Activated T-cell treated with anti-CD3 and anti-CD28 coated beads, Interleukin-2, amount 50 U/mL, for 1 hour (primary cell): Measurements from ENCODE around the gene KRTAP9-7.

ENCODE experiments used
- DNase-seq: peaks from one replicate; pipeline ENCODE4 v3.0.0-alpha.2; 2020

Gene KRTAP9-7

DNA sequence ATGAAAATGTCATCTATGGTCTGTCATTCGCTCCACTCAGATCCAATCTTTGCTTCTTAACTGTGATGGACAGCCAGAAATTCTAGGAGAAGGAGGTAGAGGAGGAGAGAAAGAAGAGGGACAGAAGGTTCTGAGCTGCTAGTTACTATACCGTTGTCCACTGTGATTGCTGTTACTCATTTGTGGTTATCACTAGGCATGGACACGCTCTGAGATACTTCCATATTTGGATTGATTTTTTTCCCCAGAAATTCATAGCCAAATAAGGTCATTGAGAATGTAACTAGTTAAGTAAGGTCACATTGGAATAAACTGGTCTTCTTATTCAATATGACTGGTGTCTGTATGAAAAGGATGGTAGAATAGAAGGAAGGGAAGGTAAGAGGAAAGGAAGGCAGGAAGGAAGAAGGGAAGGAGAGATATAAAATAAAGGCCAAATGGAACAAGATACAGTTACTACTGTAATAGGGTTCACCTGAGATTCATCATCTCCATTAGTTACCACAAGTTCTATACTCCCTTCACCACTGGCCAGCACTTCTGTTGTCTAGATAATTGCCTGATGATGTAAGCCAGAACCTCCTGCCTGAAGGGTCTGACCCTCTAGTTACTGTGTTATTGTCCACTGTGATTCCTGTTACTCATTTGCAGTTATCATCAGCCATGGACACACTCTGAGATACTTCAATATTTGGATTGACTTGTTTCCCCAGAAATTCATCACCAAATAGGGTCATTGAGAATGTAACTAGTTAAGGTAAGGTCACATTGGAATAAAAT, 2.9 kb downstream of the KRTAP9-7 start:
- no peak for DNase-seq

DNA sequence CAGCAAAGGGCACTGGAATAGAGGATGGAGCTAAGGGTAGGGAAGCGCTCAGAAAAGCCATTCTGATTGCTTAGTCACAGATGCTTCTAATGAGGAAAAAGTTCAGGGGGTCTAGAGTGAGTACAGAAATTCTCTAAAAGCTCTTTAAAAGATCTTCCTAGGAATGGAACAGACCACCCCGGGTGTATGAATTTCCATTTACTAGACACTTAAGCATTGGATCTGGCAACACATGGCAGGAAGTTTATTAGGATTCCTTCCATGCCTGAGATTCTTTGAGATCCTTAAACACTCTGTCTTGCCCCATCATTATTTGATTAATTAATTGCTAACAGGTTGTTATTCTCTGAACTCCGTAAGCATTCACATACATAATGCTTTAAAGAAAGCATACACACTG, 8.5 kb downstream of the KRTAP9-7 start:
- DNase-seq, result no peak

DNA sequence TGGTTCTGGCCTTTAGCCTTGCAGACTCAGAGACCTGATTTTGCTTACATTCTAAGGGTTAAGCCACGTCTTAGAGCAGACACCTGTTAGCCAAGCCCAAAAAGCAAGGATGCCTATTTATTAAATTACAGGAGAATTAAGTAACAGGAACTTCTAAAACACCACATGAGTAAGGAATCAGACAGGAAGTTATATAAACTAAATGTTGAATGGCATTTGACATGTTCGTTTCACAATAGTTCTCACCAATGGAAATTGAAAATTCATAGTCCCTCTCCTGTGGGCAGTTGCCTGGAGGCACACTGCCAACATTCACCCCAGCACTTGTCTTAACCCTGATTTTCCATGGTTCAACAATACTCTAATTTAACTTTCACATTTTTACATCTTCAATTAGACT, 9.0 kb downstream of the KRTAP9-7 start:
- no peak for DNase-seq

DNA sequence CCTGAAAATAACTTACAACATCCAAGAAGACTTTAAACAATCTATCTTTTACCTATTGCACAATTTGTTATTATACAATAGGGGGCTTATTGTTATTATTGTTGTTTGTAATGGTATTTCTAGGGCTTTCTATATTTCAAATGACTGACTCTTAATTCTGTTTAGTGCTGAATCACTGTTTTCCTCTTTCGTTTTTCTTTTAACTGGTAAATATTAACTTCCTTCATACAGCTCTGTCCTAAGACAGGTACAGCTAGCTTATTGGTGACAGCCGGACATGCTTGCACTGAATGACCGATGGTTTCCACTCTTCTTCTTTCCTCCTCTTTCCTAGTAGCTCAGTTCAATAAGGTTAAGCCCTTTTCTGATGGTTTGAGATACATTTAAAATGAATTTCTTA, 11.6 kb downstream of the KRTAP9-7 start:
- DNase-seq, result no peak

DNA sequence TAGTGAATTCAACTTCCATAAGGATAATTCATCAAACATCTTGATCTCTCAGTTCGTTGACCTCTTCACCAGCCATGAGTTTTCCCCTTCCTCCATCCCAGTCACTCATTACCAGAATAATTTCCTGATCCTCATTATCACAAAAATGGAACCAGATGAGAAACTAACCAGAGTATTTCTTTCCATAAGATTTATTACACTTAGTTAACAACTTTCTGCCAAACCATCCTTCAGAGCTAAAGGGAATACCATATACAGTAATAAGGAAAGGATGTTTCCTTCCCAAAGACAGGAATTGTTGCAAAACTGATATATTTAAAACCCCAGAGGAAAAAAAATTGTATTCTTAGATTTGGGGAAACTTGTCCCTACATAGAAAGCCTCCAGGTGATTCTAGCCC, 18.5 kb downstream of the KRTAP9-7 start:
- DNase-seq, result no peak

DNA sequence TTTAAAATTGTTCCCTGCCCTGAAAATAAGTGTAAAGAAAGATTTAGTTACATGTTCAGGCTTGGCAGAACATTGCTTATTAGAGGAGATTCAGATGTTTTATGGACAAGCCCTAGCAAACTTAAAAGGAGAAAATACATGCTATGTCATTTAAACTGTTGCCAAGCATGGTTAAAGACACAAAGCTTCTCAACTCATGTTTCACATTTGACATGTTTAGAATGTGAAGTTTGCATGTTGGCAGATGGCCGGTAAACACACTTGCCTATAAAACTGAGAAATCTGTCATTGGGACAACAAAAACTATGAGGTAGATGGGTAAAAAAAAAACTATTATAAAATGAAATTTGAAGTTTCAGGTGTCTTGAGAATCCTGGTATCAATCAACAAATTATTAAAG, 21.3 kb downstream of the KRTAP9-7 start:
- DNase-seq, result no peak

DNA sequence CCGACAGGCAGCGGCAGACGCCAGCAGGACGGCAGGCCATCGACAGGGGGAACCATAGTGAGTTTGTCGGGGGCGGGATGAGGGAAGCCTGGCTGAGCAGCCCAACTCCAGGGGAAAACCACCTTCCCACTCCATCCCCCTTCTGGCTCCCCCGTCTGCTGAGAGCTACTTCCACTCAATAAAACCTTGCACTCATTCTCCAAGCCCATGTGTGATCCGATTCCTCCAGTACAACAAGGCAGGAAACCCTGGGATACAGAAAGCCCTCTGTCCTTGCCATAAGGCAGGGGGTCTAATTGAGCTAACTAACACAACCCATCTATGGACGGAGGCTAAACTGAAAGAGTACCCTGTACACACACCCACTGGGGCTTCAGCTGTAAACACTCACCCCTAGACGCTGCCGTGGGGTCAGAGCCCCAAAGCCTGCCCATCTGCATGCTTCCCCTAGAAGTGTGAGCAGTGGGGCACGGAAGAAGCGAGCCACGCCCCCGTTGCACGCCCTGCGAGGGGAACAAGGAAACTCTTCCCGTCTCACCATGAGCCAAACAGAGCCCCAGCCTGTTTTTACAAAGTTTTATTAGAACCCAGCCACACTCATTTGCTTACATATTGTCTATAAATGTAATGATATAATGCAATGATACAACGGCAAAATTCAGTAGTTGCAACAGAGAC, 23.1 kb downstream of the KRTAP9-7 start:
- no peak for DNase-seq

DNA sequence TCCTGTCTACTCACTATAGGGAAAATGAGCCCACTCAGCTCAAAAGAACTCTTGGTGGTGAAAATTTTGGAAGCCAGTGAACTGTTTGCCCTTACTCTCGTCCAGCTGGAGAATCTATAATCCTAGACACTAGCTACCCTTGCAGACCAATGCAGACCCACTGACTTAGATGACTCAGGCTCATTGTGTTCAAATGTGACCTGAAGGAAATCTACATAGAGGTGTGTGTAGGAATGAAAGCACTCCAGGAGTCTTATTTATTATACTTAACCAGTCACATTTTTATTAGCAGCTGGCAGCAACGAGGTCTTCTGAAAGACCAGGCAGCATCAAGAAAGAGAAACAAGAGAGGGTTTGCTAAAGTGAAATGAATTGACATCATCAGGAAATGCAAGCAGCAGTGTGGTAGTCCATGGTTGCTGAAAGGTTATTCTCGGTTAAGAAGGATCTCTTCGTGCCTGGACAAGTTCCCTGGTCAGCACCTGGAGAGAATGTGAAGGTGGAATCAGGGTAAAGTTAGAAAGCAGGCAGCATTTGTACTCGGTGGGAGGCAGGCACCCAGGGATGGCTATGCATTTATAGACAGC, 25.8 kb downstream of the KRTAP9-7 start:
- no peak for DNase-seq

DNA sequence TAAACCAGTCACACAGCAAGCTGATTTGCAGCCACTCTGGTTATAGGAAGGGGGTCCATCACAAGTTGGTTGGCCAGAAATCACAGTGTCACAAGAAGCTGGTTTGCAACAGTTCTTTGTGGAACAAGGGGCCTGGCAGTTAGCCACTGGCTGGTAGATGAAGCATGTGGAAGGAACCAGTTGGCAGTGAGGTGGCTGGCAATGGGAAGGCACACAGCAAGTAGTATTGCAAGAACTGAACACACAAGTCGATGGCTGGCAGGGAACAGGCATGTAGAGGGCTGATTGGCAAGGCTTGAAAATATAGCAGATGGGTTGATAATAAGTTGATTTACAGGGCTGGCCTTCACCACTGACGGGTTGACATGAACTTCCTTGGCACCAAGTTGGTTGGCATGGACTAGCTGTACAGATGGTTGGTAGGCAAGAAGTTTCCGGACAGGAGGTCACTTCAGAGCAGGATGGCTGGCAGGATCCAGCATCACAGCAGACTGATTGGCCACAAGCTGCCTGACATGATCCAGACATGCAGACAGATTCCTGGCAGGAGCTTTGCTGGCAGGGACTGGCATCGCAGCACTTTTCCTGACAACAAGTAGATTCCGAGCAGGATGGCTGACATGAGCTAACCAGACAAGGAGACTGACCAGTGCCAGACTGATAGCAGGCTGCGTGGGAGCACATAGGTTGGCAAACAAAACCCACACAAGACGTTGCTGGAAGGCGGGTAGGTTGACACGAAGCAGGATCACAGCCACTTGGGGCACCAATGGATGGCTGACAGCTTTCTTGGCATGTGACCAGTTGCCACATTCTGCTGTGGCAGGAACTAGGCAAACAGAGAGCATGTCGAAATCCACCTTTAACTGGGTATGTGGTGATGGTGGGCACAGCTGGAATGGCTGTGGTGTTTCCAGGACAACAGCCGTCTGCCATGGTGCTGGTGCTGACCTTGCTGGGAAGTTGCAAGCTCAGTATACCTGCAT, 26.7 kb downstream of the KRTAP9-7 start, which contains the start of gene KRTAP29-1:
Gene KRTAP29-1 (minus strand): TSS at position 936 of the 986 bp plus-strand sequence. CDS start 0 bp downstream, at position 936.
- DNase-seq, result no peak

DNA sequence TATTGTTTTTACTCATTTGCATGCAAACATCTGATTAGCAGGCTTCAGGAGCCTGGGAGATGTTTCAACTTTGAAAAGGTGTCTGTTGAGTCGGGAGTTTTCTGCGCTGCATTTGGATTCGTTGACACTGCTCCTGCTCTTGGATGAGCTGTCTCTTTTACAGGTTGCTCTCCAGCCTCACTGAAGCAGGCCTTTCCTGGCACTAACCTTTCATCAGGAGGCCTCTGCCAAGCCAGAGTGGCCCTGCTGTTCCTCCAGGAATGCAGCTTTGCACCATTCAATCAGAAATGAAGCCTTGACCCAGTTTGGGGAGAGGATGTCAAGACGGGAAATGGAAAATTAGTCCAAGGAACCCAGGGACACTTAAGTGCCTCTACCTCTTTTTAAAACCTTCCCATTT, 27.5 kb downstream of the KRTAP9-7 start:
- no peak for DNase-seq

DNA sequence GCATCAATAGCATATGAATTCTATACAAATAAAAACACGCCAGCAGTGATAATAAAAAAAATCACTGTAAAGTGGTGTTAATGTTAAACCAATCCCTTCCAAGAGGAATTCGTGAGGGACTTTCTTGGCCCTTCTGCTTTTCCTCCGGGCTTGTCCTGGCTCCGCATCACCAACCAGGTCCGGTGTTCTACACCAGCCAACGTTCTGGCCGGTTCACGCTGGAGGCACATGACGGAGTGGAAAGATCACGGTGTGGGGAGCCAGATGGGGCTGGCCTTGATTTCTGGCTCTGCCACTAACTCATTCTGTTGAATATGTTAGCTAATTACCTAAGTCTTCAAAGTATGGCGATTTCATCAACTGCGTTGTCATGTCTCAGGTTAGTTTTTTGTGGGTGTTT, 28.6 kb downstream of the KRTAP9-7 start:
- DNase-seq, result no peak

DNA sequence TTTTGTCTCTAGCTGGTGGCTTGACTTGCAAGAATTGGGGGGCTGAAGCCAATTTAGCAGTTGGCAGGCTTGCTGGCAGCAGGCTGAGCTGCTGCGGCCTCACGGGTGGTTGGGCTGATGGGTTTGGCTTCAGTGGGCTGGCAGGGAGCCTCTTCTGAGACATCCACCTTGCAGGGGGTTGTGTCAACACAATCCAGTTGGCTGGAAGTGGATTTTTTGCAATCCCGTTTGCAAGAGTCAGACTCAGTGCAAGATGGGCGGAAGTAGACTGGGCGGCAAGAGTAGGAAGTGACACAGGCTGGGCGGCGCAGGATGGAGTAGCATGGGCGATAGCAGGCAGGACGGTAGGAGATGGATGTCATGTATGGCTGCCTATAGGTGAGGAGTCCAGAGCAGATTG, 32.1 kb downstream of the KRTAP9-7 start:
- no peak for DNase-seq

DNA sequence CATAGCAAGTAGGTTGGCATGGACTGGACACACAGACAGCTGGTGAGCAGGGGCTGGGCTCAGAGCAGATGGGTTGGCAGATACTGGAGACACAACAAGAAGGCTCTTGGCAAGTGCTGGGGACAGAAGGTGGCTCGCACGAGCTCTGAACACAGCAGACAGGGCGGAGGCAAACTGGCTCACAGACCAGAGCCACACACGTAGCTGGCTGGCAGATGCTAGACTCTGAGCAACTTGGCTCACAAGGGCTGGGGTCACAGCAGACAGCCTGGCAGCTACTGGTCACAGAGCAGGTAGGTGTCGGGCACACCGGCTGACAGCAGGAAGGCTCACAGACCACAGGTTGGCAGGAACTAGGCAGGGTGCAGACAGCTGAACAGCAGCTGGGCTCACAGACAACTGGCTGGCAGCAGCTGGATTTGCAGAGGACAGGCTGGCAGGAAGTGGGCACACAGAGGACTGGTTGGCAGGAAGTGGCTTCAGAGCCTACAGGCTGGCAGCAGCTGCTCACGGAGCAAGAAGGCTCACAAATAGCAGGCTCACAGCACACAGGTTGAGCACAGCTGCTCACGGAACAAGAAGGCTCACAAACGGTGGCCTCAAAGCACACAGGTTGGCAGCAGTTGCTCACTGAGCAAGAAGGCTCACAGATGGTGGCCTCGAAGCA, 32.9 kb downstream of the KRTAP9-7 start:
- peak; percentile 76 for DNase-seq

DNA sequence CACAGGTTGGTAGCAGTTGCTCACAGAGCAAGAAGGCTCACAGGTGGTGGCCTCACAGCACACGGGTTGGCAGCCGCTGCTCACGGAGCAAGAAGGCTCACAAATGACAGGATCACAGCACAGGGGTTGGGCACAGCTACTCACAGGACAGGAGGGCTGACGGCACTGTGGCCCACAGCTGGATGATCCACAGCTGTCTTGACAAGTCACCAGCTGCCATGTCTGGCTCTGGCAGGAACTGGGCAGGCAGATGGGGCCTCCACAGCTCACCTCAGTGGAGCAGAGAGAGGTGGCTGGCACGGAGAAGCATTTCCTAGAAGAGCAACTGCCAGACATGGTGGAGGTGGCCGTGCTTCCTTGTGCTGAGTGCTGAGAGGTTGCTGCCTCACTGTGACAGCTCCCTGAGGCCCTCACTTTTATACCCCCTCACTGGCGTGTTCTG, 33.4 kb downstream of the KRTAP9-7 start, which contains the start of gene KRTAP16-1:
Gene KRTAP16-1 (minus strand): TSS at position 392 of the 442 bp plus-strand sequence. CDS start 56 bp downstream, at position 336.
- DNase-seq, result peak; percentile 66

DNA sequence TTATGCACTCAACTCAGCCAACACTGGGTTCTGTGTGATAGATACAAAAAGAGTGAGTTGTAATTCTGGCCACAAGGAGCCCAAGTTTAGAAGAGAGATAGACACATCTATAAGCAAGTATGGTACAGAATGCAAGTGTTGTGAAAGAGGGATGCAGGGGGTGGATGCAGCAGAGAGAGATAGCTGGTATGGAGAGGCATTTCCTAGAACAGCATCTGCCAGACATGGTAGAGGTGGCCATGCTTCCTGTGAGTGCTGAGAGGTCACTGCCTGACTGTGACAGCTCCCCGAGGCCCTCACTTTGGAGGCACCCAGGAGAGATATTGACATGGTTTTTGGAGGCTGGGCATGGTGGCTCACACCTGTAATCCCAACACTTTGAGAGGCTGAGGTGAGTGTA, 35.6 kb downstream of the KRTAP9-7 start:
- no peak for DNase-seq

DNA sequence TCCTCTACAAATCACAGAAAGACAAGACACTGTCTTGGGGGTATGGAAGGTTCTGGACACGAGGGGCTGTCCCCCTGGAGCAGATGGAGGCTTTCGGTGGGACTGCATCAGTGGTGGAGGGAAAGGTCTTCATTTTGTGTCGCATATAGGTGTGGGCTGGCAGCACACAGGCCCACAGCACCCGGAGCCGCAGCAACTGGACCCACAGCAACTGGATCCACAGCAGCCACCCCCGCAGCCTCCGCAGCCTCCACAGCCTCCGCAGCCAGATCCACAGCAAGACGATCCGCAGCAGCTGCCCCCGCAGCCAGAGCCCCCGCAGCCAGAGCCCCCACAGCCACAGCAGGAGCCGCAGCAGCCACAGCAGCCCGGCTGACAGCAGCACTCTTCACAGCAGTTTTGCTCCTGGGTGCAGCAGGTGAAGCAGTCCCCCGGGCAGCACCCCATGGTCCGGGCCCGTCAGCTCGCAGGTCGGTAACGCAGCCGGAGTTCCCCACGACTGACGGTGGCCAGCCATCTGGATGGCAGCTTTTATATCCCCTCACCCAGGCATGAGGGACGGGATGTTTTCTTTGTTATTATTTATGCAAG, 39.8 kb downstream of the KRTAP9-7 start, which contains the start of gene KRTAP17-1:
Gene KRTAP17-1 (minus strand): TSS at position 507 of the 591 bp plus-strand sequence. CDS start 60 bp downstream, at position 447.
- DNase-seq, result no peak

DNA sequence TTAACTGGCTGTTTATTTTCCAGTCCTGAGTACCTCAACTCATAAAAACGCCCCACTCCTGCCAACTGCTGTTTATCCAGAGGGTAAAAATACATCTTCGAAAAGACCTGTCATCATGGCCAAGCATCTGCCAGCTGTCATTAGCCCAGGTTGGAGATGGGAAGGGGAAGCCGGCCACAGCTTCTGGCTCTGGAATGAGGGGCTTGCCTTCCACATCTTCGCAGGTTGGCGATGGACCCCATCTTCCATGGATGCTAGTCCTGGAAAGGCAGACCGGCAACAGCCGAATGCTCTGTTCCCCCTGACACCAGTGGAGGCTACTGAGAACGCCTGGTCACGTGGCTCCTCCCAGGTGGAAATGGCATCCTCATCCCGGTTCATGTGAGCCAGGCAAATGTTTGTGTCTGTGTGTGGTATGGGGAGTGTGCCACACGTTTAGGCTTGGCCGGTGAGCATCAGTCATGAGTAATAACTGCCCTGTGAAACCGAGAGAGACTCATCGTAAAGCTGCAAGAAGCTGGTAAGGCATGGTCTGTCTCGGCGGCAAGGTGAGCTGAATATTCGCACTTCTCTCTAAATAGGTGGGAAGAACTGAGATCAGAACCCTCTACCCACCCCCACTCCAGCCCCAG, 40.4 kb downstream of the KRTAP9-7 start:
- no peak for DNase-seq

DNA sequence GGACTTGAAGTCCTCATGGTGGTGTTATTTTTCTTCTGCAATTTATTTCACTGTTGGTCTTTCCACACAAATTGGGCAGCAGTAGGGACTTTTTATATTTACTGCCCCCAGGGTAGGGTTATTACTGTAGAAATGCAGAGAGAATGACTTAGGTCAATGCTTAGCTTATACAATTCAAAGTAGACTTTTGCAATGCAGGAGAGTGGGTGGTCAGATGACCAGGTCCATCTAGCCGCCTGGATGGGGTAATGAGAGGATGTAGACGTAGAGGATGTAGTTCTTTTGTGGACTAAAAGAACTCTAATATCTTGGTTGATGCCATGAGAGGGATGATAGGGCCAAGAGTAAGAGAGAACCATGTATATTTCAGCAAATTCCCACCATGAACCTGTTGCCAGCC, 42.7 kb downstream of the KRTAP9-7 start:
- no peak for DNase-seq

DNA sequence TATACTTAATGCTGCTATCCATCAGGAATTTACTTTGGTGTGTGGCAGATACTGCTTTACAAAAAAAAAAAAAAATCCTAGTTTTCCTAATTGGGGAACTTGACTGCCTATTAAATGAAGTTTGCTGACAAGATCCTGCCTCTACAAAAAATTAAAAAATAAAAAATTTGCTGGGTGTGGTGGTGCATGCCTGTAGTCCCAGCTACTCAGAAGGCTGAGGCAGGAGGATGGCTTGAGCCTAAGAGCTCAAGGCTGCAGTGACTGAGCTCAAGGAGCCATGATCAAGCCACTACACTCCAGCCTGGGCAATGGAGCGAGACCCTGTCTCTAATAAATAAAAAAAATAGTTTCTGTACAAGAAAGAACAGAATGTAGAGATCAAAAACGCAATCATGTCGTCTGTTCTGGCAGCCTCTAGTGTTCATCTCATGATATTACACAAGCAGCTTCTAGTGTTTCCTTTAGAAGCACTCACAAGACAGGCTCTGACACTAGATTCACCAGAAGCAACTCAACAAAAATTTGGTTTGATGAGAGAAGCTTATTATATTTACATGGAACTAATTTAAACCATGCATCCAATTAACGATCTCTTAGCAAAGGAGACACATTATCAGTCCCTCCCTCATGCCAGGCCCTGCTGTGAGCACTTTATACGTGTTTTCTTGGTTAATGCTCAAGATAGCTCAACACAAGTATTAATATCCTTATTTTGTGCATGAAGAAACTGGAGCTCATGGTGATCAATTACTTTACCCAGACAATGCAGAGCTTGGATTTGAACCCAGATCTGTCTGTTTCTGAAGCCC, 46.8 kb downstream of the KRTAP9-7 start:
- DNase-seq, result no peak
